GM19463 (cell line): ENCODE measurements around the gene ZFP64.
"Not testable (repeated sequence)": the region's sequence is repeated elsewhere in the genome, so short reads cannot be mapped to it uniquely, and the experiment has no call there.

Experiments used
- ATAC-seq: cut with Tn5 transposase; IDR thresholded peaks from one replicate; pipeline ENCODE4 v1.9.1; 2021; ENCODE audit warnings: mild to moderate bottlenecking, moderate library complexity; ENCODE audit not compliant: unreplicated experiment

ZFP64 gene

GRCh38 chr20:52166150-52166549 lies 25.4 kb downstream of the ZFP64 start:
- ATAC-seq = no peak

- ATAC-seq = no peak
Measured at GRCh38 chr20:52160621-52161204, 30.9 kb downstream of the ZFP64 start.

GRCh38 chr20:52160049-52160570 lies 31.5 kb downstream of the ZFP64 start:
- no peak for ATAC-seq

GRCh38 chr20:52154575-52154974 lies 37.0 kb downstream of the ZFP64 start:
- no peak for ATAC-seq

GRCh38 chr20:52153896-52154295 lies 37.7 kb downstream of the ZFP64 start:
- no peak for ATAC-seq

- no peak for ATAC-seq
Measured at GRCh38 chr20:52152921-52153320, 38.7 kb downstream of the ZFP64 start.

- ATAC-seq = no peak
Measured at GRCh38 chr20:52152416-52152815, 39.2 kb downstream of the ZFP64 start.

- ATAC-seq = no peak
Measured at GRCh38 chr20:52150440-52151258, 40.9 kb downstream of the ZFP64 start.

GRCh38 chr20:52145587-52145986 lies 46.0 kb downstream of the ZFP64 start:
- no peak for ATAC-seq

GRCh38 chr20:52143277-52143676 lies 48.3 kb downstream of the ZFP64 start:
- ATAC-seq = no peak

GRCh38 chr20:52142757-52143156 lies 48.8 kb downstream of the ZFP64 start:
- ATAC-seq = no peak

- ATAC-seq = no peak
Measured at GRCh38 chr20:52139986-52140385, 51.6 kb downstream of the ZFP64 start.

- no peak for ATAC-seq
Measured at GRCh38 chr20:52137850-52138249, 53.7 kb downstream of the ZFP64 start.

GRCh38 chr20:52133714-52134113 lies 57.9 kb downstream of the ZFP64 start:
- ATAC-seq = not testable (repeated sequence)

GRCh38 chr20:52132337-52132736 lies 59.2 kb downstream of the ZFP64 start:
- no peak for ATAC-seq

GRCh38 chr20:52131048-52131643 lies 60.4 kb downstream of the ZFP64 start:
- no peak for ATAC-seq

GRCh38 chr20:52130406-52130805 lies 61.2 kb downstream of the ZFP64 start:
- no peak for ATAC-seq

GRCh38 chr20:52129611-52130010 lies 62.0 kb downstream of the ZFP64 start:
- no peak for ATAC-seq

GRCh38 chr20:52127309-52127708 lies 64.3 kb downstream of the ZFP64 start:
- no peak for ATAC-seq

- no peak for ATAC-seq
Measured at GRCh38 chr20:52124821-52125220, 66.8 kb downstream of the ZFP64 start.

- ATAC-seq = no peak
Measured at GRCh38 chr20:52118696-52119095, 72.9 kb downstream of the ZFP64 start.
